ENCODE measurements around the gene TRIM10.
"Not testable (repeated sequence)": the region's sequence is repeated elsewhere in the genome, so short reads cannot be mapped to it uniquely, and the experiment has no call there.

The TRIM10 gene

GRCh38 chr6:30149234-30149633, 11.8 kb downstream of the TRIM10 start:
- peaks cover 21% of the 10 kb centered on the region for H3K27me3 ChIP-seq
- H3K4me3 ChIP-seq (ENCODE audit: low read depth, low read length), result no peak overlapping the region
- H3K9me3 ChIP-seq, result no peaks in the 10 kb centered on the region
- DNase-seq, result no peak
- TF ChIP-seq CTCF (IDR thresholded peaks at IDR 0.05; ENCODE audit: low read depth, low read length), result no peak
- H3K36me3 ChIP-seq, result no peaks in the 10 kb centered on the region
- no peaks in the 10 kb centered on the region for H3K4me1 ChIP-seq

- DNase-seq, result no peak
- no peak for TF ChIP-seq CTCF (IDR thresholded peaks at IDR 0.05; ENCODE audit: low read depth, low read length)
- Histone ChIP-seq H3K36me3 (no peaks in the 10 kb centered on the region), H3K9me3 (no peaks in the 10 kb centered on the region), H3K27me3 (peaks cover 22% of the 10 kb centered on the region), H3K4me3 (ENCODE audit: low read depth, low read length) (no peak overlapping the region), H3K4me1 (no peaks in the 10 kb centered on the region; the same call in 1 of the 2 replicates)
These were observed 13.9 kb downstream of the TRIM10 start for GRCh38 chr6:30147096-30147495.

- TF ChIP-seq CTCF (IDR thresholded peaks at IDR 0.05; ENCODE audit: low read depth, low read length), result no peak
- no peaks in the 10 kb centered on the region; the same call in 1 of the 2 replicates for H3K4me1 ChIP-seq
- no peak for DNase-seq
- H3K36me3 ChIP-seq, result no peaks in the 10 kb centered on the region
- no peak overlapping the region for H3K4me3 ChIP-seq (ENCODE audit: low read depth, low read length)
- peaks cover 19% of the 10 kb centered on the region for H3K27me3 ChIP-seq
- no peaks in the 10 kb centered on the region for H3K9me3 ChIP-seq
These were observed 15.2 kb downstream of the TRIM10 start for GRCh38 chr6:30145818-30146217.

- no peak for TF ChIP-seq CTCF (IDR thresholded peaks at IDR 0.05; ENCODE audit: low read depth, low read length)
These were observed 16.2 kb downstream of the TRIM10 start for GRCh38 chr6:30144811-30145210.

GRCh38 chr6:30143780-30144179, 17.2 kb downstream of the TRIM10 start:
- no peaks in the 10 kb centered on the region for H3K9me3 ChIP-seq
- no peaks in the 10 kb centered on the region; the same call in 1 of the 2 replicates for H3K4me1 ChIP-seq
- H3K27me3 ChIP-seq, result peaks cover 19% of the 10 kb centered on the region
- H3K4me3 ChIP-seq (ENCODE audit: low read depth, low read length), result no peak overlapping the region
- TF ChIP-seq CTCF (IDR thresholded peaks at IDR 0.05; ENCODE audit: low read depth, low read length), result no peak
- no peaks in the 10 kb centered on the region for H3K36me3 ChIP-seq
- DNase-seq, result no peak

More at GRCh38 chr6:30144811-30145210, 16.2 kb downstream of the TRIM10 start:
- H3K4me3 ChIP-seq (ENCODE audit: low read depth, low read length), result no peak overlapping the region
- no peaks in the 10 kb centered on the region for H3K36me3 ChIP-seq
- no peak for DNase-seq
- H3K9me3 ChIP-seq, result no peaks in the 10 kb centered on the region
- peaks cover 19% of the 10 kb centered on the region for H3K27me3 ChIP-seq
- no peaks in the 10 kb centered on the region; the same call in 1 of the 2 replicates for H3K4me1 ChIP-seq

- H3K36me3 ChIP-seq, result no peaks in the 10 kb centered on the region
- H3K4me3 ChIP-seq (ENCODE audit: low read depth, low read length), result no peak overlapping the region
- H3K9me3 ChIP-seq, result no peaks in the 10 kb centered on the region
- DNase-seq, result no peak
- TF ChIP-seq CTCF (IDR thresholded peaks at IDR 0.05; ENCODE audit: low read depth, low read length), result no peak
- H3K27me3 ChIP-seq, result peaks cover 19% of the 10 kb centered on the region
- no peaks in the 10 kb centered on the region; the same call in 1 of the 2 replicates for H3K4me1 ChIP-seq
These were observed 18.3 kb downstream of the TRIM10 start for GRCh38 chr6:30142665-30143064.

- not testable (repeated sequence) for H3K36me3 ChIP-seq; H3K9me3 ChIP-seq; DNase-seq; H3K4me3 ChIP-seq (ENCODE audit: low read depth, low read length); H3K4me1 ChIP-seq
- peaks cover 26% of the 10 kb centered on the region for H3K27me3 ChIP-seq
These were observed 20.8 kb downstream of the TRIM10 start for GRCh38 chr6:30140240-30140639.

All from BE2C (cell line).